ENCODE data around the gene ZNF266.

Gene ZNF266

GRCh38 chr19:9435279-9436268 is at the start of gene ZNF266:
Gene ZNF266 (minus strand): TSS chr19:9435573. CDS start chr19:9420089, 15,484 bp downstream.
- peak; percentile 83 to 90 for DNase-seq

- DNase-seq: no peak
These were observed 49.8 kb upstream of the ZNF266 start for GRCh38 chr19:9485140-9485539.

- no peak for DNase-seq
These were observed 39.6 kb upstream of the ZNF266 start for GRCh38 chr19:9474975-9475374.

- DNase-seq: no peak
These were observed 31.8 kb upstream of the ZNF266 start for GRCh38 chr19:9467161-9467560.

GRCh38 chr19:9461938-9462337 is 26.6 kb upstream of the ZNF266 start:
- DNase-seq: no peak

- no peak for DNase-seq
These were observed 20.8 kb upstream of the ZNF266 start for GRCh38 chr19:9456018-9456689.

- no peak for DNase-seq
These were observed 18.6 kb upstream of the ZNF266 start for GRCh38 chr19:9453953-9454352.

GRCh38 chr19:9445037-9445436 is 9.7 kb upstream of the ZNF266 start:
- DNase-seq: no peak

GRCh38 chr19:9436358-9436757 is 985 bp upstream of the ZNF266 start:
- DNase-seq: no peak

GRCh38 chr19:9431475-9431874 is 3.9 kb downstream of the ZNF266 start:
- no peak for DNase-seq

- DNase-seq: no peak
These were observed 4.9 kb downstream of the ZNF266 start for GRCh38 chr19:9430444-9430843.

- no peak for DNase-seq
These were observed 7.4 kb downstream of the ZNF266 start for GRCh38 chr19:9427941-9428340.

GRCh38 chr19:9413240-9413954 is 22.0 kb downstream of the ZNF266 start:
- no peak for DNase-seq

GRCh38 chr19:9407827-9408226 is 27.5 kb downstream of the ZNF266 start:
- DNase-seq: no peak

- no peak for DNase-seq
These were observed 28.5 kb downstream of the ZNF266 start for GRCh38 chr19:9406798-9407352.

- DNase-seq: no peak
These were observed 54.0 kb downstream of the ZNF266 start for GRCh38 chr19:9381361-9381785.

GRCh38 chr19:9370738-9371619 is 64.4 kb downstream of the ZNF266 start:
- no peak for DNase-seq

GRCh38 chr19:9362905-9363304 is 72.5 kb downstream of the ZNF266 start, which contains the start of gene ZNF177:
Gene ZNF177 (plus strand): TSS chr19:9363013. CDS start chr19:9378312, 15,299 bp downstream.
- DNase-seq: no peak

Data from bone marrow (tissue), 2 donors.